Pancreas (tissue), 10 donors: ENCODE measurements around the gene FOXL2NB. TPM values are rescaled to one million over a fixed set of nuclear protein-coding genes. Genes with fewer than 3 reads are reported as not detected.
A peak's percentile ranks its signal among the peaks of the same experiment; 100 is the strongest.

ENCODE experiments used
- ATAC-seq, 4 donors: fragments of 200-7000 bp; cut with Tn5 transposase; one replicate each; pipeline versions ENCODE4 v1.8.0 to v1.9.1; 2020; ENCODE audit warnings: mild to moderate bottlenecking in 4 of 4, moderate library complexity in 4 of 4
- DNase-seq, 6 donors: peaks; one replicate each; pipeline ENCODE4 v3.0.0-alpha.2; 2020
- FAIRE-seq: peaks from 2 replicates; lab custom pipeline; 2012; peaks lifted over from hg19 to GRCh38; lab: Jason Lieb, UNC
- H3K27ac ChIP-seq, 4 donors: fragments of 200-600 bp; sonication (generic); 1 replicate in 3 of 4; 2 replicates in 1 of 4; pipeline versions ENCODE4 v1.5.0 to v1.8.0; 2020
- H3K27me3 ChIP-seq, 4 donors: fragments of 200-600 bp; one replicate each; pipeline ENCODE4 v1.8.0; 2021
- H3K36me3 ChIP-seq, 3 donors: fragments of 200-600 bp; sonication (generic) in 1 of 3; one replicate each; pipeline versions ENCODE4 v1.5.0 to v1.8.0; 2020 to 2021
- H3K4me1 ChIP-seq, 3 donors: fragments of 200-600 bp; one replicate each; pipeline ENCODE4 v1.8.0; 2021
- H3K4me3 ChIP-seq, 4 donors: fragments of 200-600 bp; sonication (generic) in 2 of 4; one replicate each; pipeline versions ENCODE4 v1.5.0 to v1.8.0; 2020 to 2021
- H3K9me3 ChIP-seq, 4 donors: fragments of 200-600 bp; one replicate each; pipeline ENCODE4 v1.8.0; 2021
- CTCF ChIP-seq, 4 donors: fragments of 200-600 bp; sonication (generic) in 3 of 4; IDR thresholded peaks; one replicate each; pipeline versions ENCODE4 v1.5.0 to v1.8.0; 2021; ENCODE audit warnings: antibody characterized with exemption in 4 of 4
- WGBS, 2 donors: extraction: QIAGEN DNeasy Blood & Tissue Kit; methylation state at CpG; one replicate each; pipeline ENCODE4 v1.1.7; 2013; 5-methylcytosine and 5-hydroxymethylcytosine counted together
- intact Hi-C, 3 donors: fragments of 100-400 bp; cut with DNase I; formaldehyde crosslinking; loops; one replicate each; pipeline versions ENCODE4 v1.11.1 to v1.14.2; 2022
- polyA plus RNA-seq, 2 donors: library from polyadenylated mRNA; stranded (reverse); fragments of 200-250 nt; gene quantifications; one replicate each; pipeline ENCODE4 v1.2.3, GENCODE V29; 2013
- total RNA-seq, 6 donors: library from RNA; stranded (reverse); fragmentation: NEBNext Ultra II Directional in 4 of 6; extraction: Animal tissue kit (Norgen Biotek cat#: 25700) in 4 of 6; gene quantifications; one replicate each; pipeline versions ENCODE4 v1.2.1 to v1.2.4, GENCODE V29; 2021 to 2023
- donor health status: healthy with polysubstance abuse.
- donor health status: DM: no; HTN: no; CAD: no; lungs with moderate emphysema.
- donor health status: DM: no; HTN: no; CAD: no.
- donor health status: control.
- donor health status: control.
- donor health status: Bipolar disorder and iron deficiency.
- donor health status: DM: yes; HTN: yes; CAD: no.
- donor health status: DM: no; HTN: no; CAD: no.
- donor health status: DM: no; HTN: no; CAD: no.
- donor health status: DM: yes; HTN: yes; CAD: no.

Gene FOXL2NB
- total and polyA plus RNA-seq, 8 donors = 0.09 to 0.22 TPM; not detected in 6

GRCh38 chr3:138911621-138912020 is 35.4 kb upstream of the FOXL2NB start:
- no peak overlapping the region for H3K4me3 ChIP-seq
- no peaks in the 10 kb centered on the region for H3K9me3 ChIP-seq
- WGBS, 2 donors = 96 to 100% methylated on average over 1 of the region's 1 CpG
- ATAC-seq = no peak
- H3K27ac ChIP-seq = no peak overlapping the region
- DNase-seq = no peak
- peaks cover 4 to 10% (median 5%) of the 10 kb centered on the region in 3 donors for H3K4me1 ChIP-seq
- TF ChIP-seq CTCF (IDR thresholded peaks at IDR 0.05) = no peak
- intact Hi-C loops = loop anchor here in 2 of 3 donors (10.0 kb wide), 2 partner anchors 207 to 317 kb away; partner anchors contain the start of gene CEP70 (in 2 of the 2)
- H3K36me3 ChIP-seq = no peaks in the 10 kb centered on the region
- H3K27me3 ChIP-seq = no peaks in the 10 kb centered on the region
- FAIRE-seq = no peak

- intact Hi-C loops = loop anchor here in 2 of 3 donors (10.0 kb wide), 2 partner anchors 207 to 317 kb away; partner anchors contain the start of gene CEP70 (in 2 of the 2)
These were observed 34.8 kb upstream of the FOXL2NB start for GRCh38 chr3:138912237-138912636.

GRCh38 chr3:138913766-138914165 is 33.3 kb upstream of the FOXL2NB start:
- Histone ChIP-seq H3K27ac (no peak overlapping the region), H3K27me3 (no peaks in the 10 kb centered on the region), H3K36me3 (no peaks in the 10 kb centered on the region), H3K4me3 (no peak overlapping the region), H3K4me1 (peaks cover 5 to 13% (median 5%) of the 10 kb centered on the region in 3 donors), H3K9me3 (no peaks in the 10 kb centered on the region)
- TF ChIP-seq CTCF (IDR thresholded peaks at IDR 0.05) = no peak
- no peak for ATAC-seq
- 69 to 75% methylated on average over 3 of the region's 3 CpGs for WGBS, 2 donors
- no peak for FAIRE-seq
- DNase-seq = no peak
- intact Hi-C loops = loop anchor here in 2 of 3 donors (10.0 kb wide), 2 partner anchors 209 to 319 kb away; partner anchors contain the start of gene CEP70 (in 2 of the 2)

More at GRCh38 chr3:138912237-138912636, 34.8 kb upstream of the FOXL2NB start:
- Histone ChIP-seq H3K27ac (no peak overlapping the region), H3K9me3 (no peaks in the 10 kb centered on the region), H3K4me3 (no peak overlapping the region), H3K36me3 (no peaks in the 10 kb centered on the region), H3K27me3 (no peaks in the 10 kb centered on the region), H3K4me1 (peaks cover 5 to 13% (median 5%) of the 10 kb centered on the region in 3 donors)
- 95% methylated on average over 4 of the region's 4 CpGs for WGBS, 2 donors
- ATAC-seq (no peak), DNase-seq (no peak), FAIRE-seq (no peak)
- TF ChIP-seq CTCF (IDR thresholded peaks at IDR 0.05) = no peak

- FAIRE-seq (no peak), ATAC-seq (peak; percentile 16 to 50 (median 36)), DNase-seq (no peak)
- no peaks in the 10 kb centered on the region for H3K36me3 ChIP-seq
- peaks cover 5 to 13% (median 5%) of the 10 kb centered on the region in 3 donors for H3K4me1 ChIP-seq
- H3K27ac ChIP-seq = peak overlapping the region; percentile 93 to 99 (median 96)
- intact Hi-C loops = loop anchor here in 2 of 3 donors (10.0 kb wide), 2 partner anchors 210 to 320 kb away; partner anchors contain the start of gene CEP70 (in 2 of the 2)
- 5 to 6% methylated on average over 19 of the region's 19 CpGs for WGBS, 2 donors
- H3K27me3 ChIP-seq = no peaks in the 10 kb centered on the region
- TF ChIP-seq CTCF (IDR thresholded peaks at IDR 0.05) = no peak
- no peaks in the 10 kb centered on the region for H3K9me3 ChIP-seq
- peak overlapping the region; percentile 39 to 68 (median 58) for H3K4me3 ChIP-seq
These were observed 32.0 kb upstream of the FOXL2NB start for GRCh38 chr3:138914870-138915502.
